PC-9 (cell line): ENCODE results near the gene SNCAIP.

Source experiments
- CTCF ChIP-seq: fragments of 200-600 bp; sonication (generic); conservative IDR thresholded peaks from 2 replicates; pipeline ENCODE4 v1.6.1; 2017; ENCODE audit warnings: mixed run types, antibody characterized with exemption, mild to moderate bottlenecking, moderate library complexity
- EZH2 ChIP-seq: fragments of 200-600 bp; sonication (generic); IDR thresholded peaks from 2 replicates; pipeline ENCODE4 v1.8.0; 2017; ENCODE audit warnings: antibody characterized with exemption, low read depth

- TF ChIP-seq CTCF (no peak), EZH2 (no peak)
Observed at GRCh38 chr5:122295138-122295537, 16.9 kb upstream of the SNCAIP start.
